ENCODE results near the gene THSD4. TPM values are rescaled to one million over a fixed set of nuclear protein-coding genes. Genes with fewer than 3 reads are reported as not detected.
A peak's percentile ranks its signal among the peaks of the same experiment; 100 is the strongest.

Gene THSD4
- 29.0 and 39.3 TPM in 2 replicates for total RNA-seq (2014; rRNA removed)
- percentile 91 among the genes with signal in this experiment for Bru-seq, nascent RNA
- percentile 71 among the genes with signal in this experiment for BruChase-seq, experiment 1, labeled RNA remaining after a 6-hour chase
- percentile 87 among the genes with signal in this experiment for BruChase-seq, experiment 2, labeled RNA remaining after a 2-hour chase
- long read RNA-seq, partial matches to known transcripts, result 71 of 88 reads
- long read RNA-seq, other reads (novel, unspliced or antisense), result 17 of 88 reads

- Histone ChIP-seq H3K36me3 (ENCODE audit: low read depth, low read length) (peaks cover 2% of the 10 kb centered on the region), H3K9me3 (ENCODE audit: low read length) (no peaks in the 10 kb centered on the region), H3K27me3 (ENCODE audit: low read length) (no peaks in the 10 kb centered on the region), H3K79me2 (ENCODE audit: low read length) (peaks cover 44% of the 10 kb centered on the region), H3K4me3 (ENCODE audit: low read length) (peak within 1 kb of the TSS; percentile 81), H2AFZ (ENCODE audit: low read length) (peak within 1 kb of the TSS; percentile 37), H3K9me2 (replicated peaks; ENCODE audit: low read length) (no peaks in the 10 kb centered on the region), H3K9ac (ENCODE audit: low read length) (peak within 1 kb of the TSS; percentile 100), H3K27ac (ENCODE audit: low read length) (peak within 1 kb of the TSS; percentile 98), H4K20me1 (ENCODE audit: low read length) (peaks cover 8% of the 10 kb centered on the region; the same call in 1 of the 2 replicates), H3K4me1 (ENCODE audit: insufficient read depth, low read length) (peaks cover 68% of the 10 kb centered on the region), H3K4me2 (ENCODE audit: low read length) (peak within 1 kb of the TSS; percentile 92), H3F3A (ENCODE audit: low read length, unreplicated experiment) (peaks cover 18% of the 10 kb centered on the region)
- peak; percentile 69 for ATAC-seq
- ChIA-PET CTCF (interaction anchor here (0.5 to 1.0 kb wide), 2 partner anchors 181 to 831 kb away, joined by 3 read pairs; no protein-coding TSS in a partner anchor), POLR2A (ENCODE audit: unreplicated experiment) (no interaction called here)
- peak; percentile 89 for DNase-seq
- no TSS peak for BruUV-seq (replicated peaks)
- TF ChIP-seq CTCF (conservative IDR thresholded peaks at IDR 0.05; ENCODE audit: low read depth, low read length), result peak; percentile 92
- no peak for TF ChIP-seq EZH2phosphoT487 (IDR thresholded peaks at IDR 0.05; ENCODE audit: borderline replicate concordance, low read length)
- TF ChIP-seq EZH2 (IDR thresholded peaks at IDR 0.05; ENCODE audit: low read length, unreplicated experiment), result no peak
- intact Hi-C loops (cut with micrococcal nuclease), result loop anchor here (1.0 to 10.0 kb wide), 4 partner anchors 180 to 687 kb away; partner anchors contain the start of genes LRRC49 and THAP10
These were observed at the start of gene THSD4 for GRCh38 chr15:71114887-71115566. Gene THSD4 (plus strand): TSS chr15:71115471.

GRCh38 chr15:71066983-71067382 lies 48.3 kb upstream of the THSD4 start:
- no peak for ATAC-seq
- H2AFZ ChIP-seq (ENCODE audit: low read length), result no peak overlapping the region
- TF ChIP-seq CTCF (conservative IDR thresholded peaks at IDR 0.05; ENCODE audit: low read depth, low read length), result no peak
- no peaks in the 10 kb centered on the region for H3F3A ChIP-seq (ENCODE audit: low read length, unreplicated experiment)
- no peak overlapping the region for H3K27ac ChIP-seq (ENCODE audit: low read length)
- no peak for DNase-seq
- no TSS peak for BruUV-seq (replicated peaks)
- H3K27me3 ChIP-seq (ENCODE audit: low read length), result no peaks in the 10 kb centered on the region
- H3K79me2 ChIP-seq (ENCODE audit: low read length), result no peaks in the 10 kb centered on the region
- H3K9ac ChIP-seq (ENCODE audit: low read length), result no peak overlapping the region
- intact Hi-C loops (cut with micrococcal nuclease), result no loop called here
- CTCF ChIA-PET, result no interaction called here
- no peaks in the 10 kb centered on the region for H3K36me3 ChIP-seq (ENCODE audit: low read depth, low read length)
- H3K4me2 ChIP-seq (ENCODE audit: low read length), result no peak overlapping the region
- H3K9me3 ChIP-seq (ENCODE audit: low read length), result no peaks in the 10 kb centered on the region
- peaks cover 21% of the 10 kb centered on the region for H3K4me1 ChIP-seq (ENCODE audit: insufficient read depth, low read length)
- no peaks in the 10 kb centered on the region for H4K20me1 ChIP-seq (ENCODE audit: low read length)
- POLR2A ChIA-PET (ENCODE audit: unreplicated experiment), result no interaction called here
- H3K4me3 ChIP-seq (ENCODE audit: low read length), result no peak overlapping the region
- H3K9me2 ChIP-seq (replicated peaks; ENCODE audit: low read length), result no peaks in the 10 kb centered on the region

GRCh38 chr15:71069693-71070092 lies 45.6 kb upstream of the THSD4 start:
- CTCF ChIA-PET, result no interaction called here
- H4K20me1 ChIP-seq (ENCODE audit: low read length), result no peaks in the 10 kb centered on the region
- no peaks in the 10 kb centered on the region for H3K36me3 ChIP-seq (ENCODE audit: low read depth, low read length)
- POLR2A ChIA-PET (ENCODE audit: unreplicated experiment), result no interaction called here
- ATAC-seq (no peak), DNase-seq (peak; percentile 20)
- no peaks in the 10 kb centered on the region for H3K9me2 ChIP-seq (replicated peaks; ENCODE audit: low read length)
- peak; percentile 53 for TF ChIP-seq CTCF (conservative IDR thresholded peaks at IDR 0.05; ENCODE audit: low read depth, low read length)
- TF ChIP-seq EZH2 (IDR thresholded peaks at IDR 0.05; ENCODE audit: low read length, unreplicated experiment), result no peak
- TF ChIP-seq EZH2phosphoT487 (IDR thresholded peaks at IDR 0.05; ENCODE audit: borderline replicate concordance, low read length), result no peak
- BruUV-seq (replicated peaks), result no TSS peak
- H3K4me2 ChIP-seq (ENCODE audit: low read length), result peak overlapping the region; percentile 18; the same call in 1 of the 2 replicates
- H3K79me2 ChIP-seq (ENCODE audit: low read length), result no peaks in the 10 kb centered on the region
- H3K4me3 ChIP-seq (ENCODE audit: low read length), result no peak overlapping the region
- no peaks in the 10 kb centered on the region for H3K9me3 ChIP-seq (ENCODE audit: low read length)
- H3F3A ChIP-seq (ENCODE audit: low read length, unreplicated experiment), result no peaks in the 10 kb centered on the region
- no peaks in the 10 kb centered on the region for H3K27me3 ChIP-seq (ENCODE audit: low read length)
- H3K27ac ChIP-seq (ENCODE audit: low read length), result no peak overlapping the region
- peaks cover 21% of the 10 kb centered on the region for H3K4me1 ChIP-seq (ENCODE audit: insufficient read depth, low read length)
- intact Hi-C loops (cut with micrococcal nuclease), result loop anchor here (1.0 kb wide), 1 partner anchor 25 kb away; no protein-coding TSS in a partner anchor
- peak overlapping the region; percentile 45; the same call in 1 of the 2 replicates for H2AFZ ChIP-seq (ENCODE audit: low read length)
- H3K9ac ChIP-seq (ENCODE audit: low read length), result no peak overlapping the region
